CD14-positive monocyte (primary cell): ENCODE measurements around the gene BCKDHB. TPM values are rescaled to one million over a fixed set of nuclear protein-coding genes. Genes with fewer than 3 reads are reported as not detected.

Experiments used
- DNase-seq, 3 donors: peaks; one replicate each; pipeline ENCODE4 v3.0.0-alpha.2; 2011 to 2022
- H2AFZ ChIP-seq: 2 replicates; pipeline ENCODE4 v1.6.0; 2012; ENCODE audit warnings: mild to moderate bottlenecking, low read depth, low read length, inconsistent platforms; ENCODE audit not compliant: insufficient read depth, poor library complexity, severe bottlenecking
- H3K27ac ChIP-seq, 2 donors: 1 replicate in 1 of 2; 2 replicates in 1 of 2; pipeline ENCODE4 v1.5.1; 2012 to 2013; ENCODE audit warnings: low read length in 2 of 2, control low read depth in 1 of 2, inconsistent platforms in 1 of 2, low read depth in 1 of 2, mild to moderate bottlenecking in 1 of 2
- H3K27me3 ChIP-seq, 2 donors: one replicate each; pipeline versions ENCODE4 v1.6.0 to v1.6.1; 2011 to 2013; ENCODE audit warnings: low read length in 2 of 2; ENCODE audit not compliant: control insufficient read depth in 2 of 2, insufficient read depth in 2 of 2
- H3K36me3 ChIP-seq, 2 donors: replicated peaks in 1 of 2; 1 replicate in 1 of 2; 2 replicates in 1 of 2; pipeline versions ENCODE4 v1.5.1 to v1.6.1; 2012 to 2013; ENCODE audit warnings: low read length in 2 of 2, control low read depth in 1 of 2, inconsistent platforms in 1 of 2, mild to moderate bottlenecking in 1 of 2; ENCODE audit not compliant: insufficient read depth in 2 of 2, control insufficient read depth in 1 of 2
- H3K4me1 ChIP-seq, 2 donors: 1 replicate in 1 of 2; 2 replicates in 1 of 2; pipeline versions ENCODE4 v1.5.1 to v1.6.1; 2012 to 2013; ENCODE audit warnings: low read length in 2 of 2, control low read depth in 1 of 2, inconsistent platforms in 1 of 2, mild to moderate bottlenecking in 1 of 2, moderate library complexity in 1 of 2; ENCODE audit not compliant: insufficient read depth in 2 of 2, control insufficient read depth in 1 of 2
- H3K4me2 ChIP-seq: replicated peaks from 2 replicates; pipeline ENCODE3; 2012; ENCODE audit warnings: low read length, moderate library complexity, mild to moderate bottlenecking; ENCODE audit not compliant: poor library complexity, severe bottlenecking; ENCODE audit errors: extremely low read depth
- H3K4me3 ChIP-seq, 3 experiments: fragments of 200-600 bp in 1 of 3; sonication (generic) in 1 of 3; replicated peaks in 1 of 3; 1 replicate in 2 of 3; 2 replicates in 1 of 3; pipeline ENCODE4 v1.5.1; 2011 to 2013; ENCODE audit warnings: low read length in 3 of 3, mild to moderate bottlenecking in 3 of 3, control low read depth in 2 of 3, low read depth in 2 of 3, inconsistent platforms in 1 of 3, moderate library complexity in 1 of 3
- H3K79me2 ChIP-seq: 2 replicates; pipeline ENCODE4 v1.6.0; 2012; ENCODE audit warnings: mild to moderate bottlenecking, control low read depth, inconsistent platforms, low read length, moderate library complexity; ENCODE audit not compliant: insufficient read depth
- H3K9ac ChIP-seq: 2 replicates; pipeline ENCODE4 v1.6.0; 2017; ENCODE audit warnings: low read length, mild to moderate bottlenecking; ENCODE audit not compliant: insufficient read depth, poor library complexity, severe bottlenecking
- H3K9me3 ChIP-seq, 2 donors: replicated peaks in 1 of 2; 1 replicate in 1 of 2; 2 replicates in 1 of 2; pipeline versions ENCODE4 v1.5.1 to v1.6.1; 2012 to 2013; ENCODE audit warnings: low read length in 2 of 2, control low read depth in 1 of 2; ENCODE audit not compliant: control insufficient read depth in 1 of 2, insufficient read depth in 1 of 2
- H4K20me1 ChIP-seq: 2 replicates; pipeline ENCODE4 v1.6.0; 2012; ENCODE audit warnings: mild to moderate bottlenecking, low read length, control low read depth, moderate library complexity; ENCODE audit not compliant: insufficient read depth
- H3K27ac Mint-ChIP-seq, 7 donors: one replicate each; pipeline ENCODE4 v1.8.0; 2020; ENCODE audit warnings: mild to moderate bottlenecking in 7 of 7, mixed read lengths in 7 of 7, moderate library complexity in 6 of 7, inconsistent platforms in 2 of 7
- H3K27me3 Mint-ChIP-seq, 3 donors: one replicate each; pipeline ENCODE4 v1.8.0; 2021 to 2022; ENCODE audit warnings: low read depth in 3 of 3, mild to moderate bottlenecking in 3 of 3, mixed read lengths in 3 of 3, moderate library complexity in 3 of 3, inconsistent platforms in 1 of 3
- H3K36me3 Mint-ChIP-seq, 2 donors: one replicate each; pipeline ENCODE4 v1.8.0; 2020; ENCODE audit warnings: mixed read lengths in 2 of 2, inconsistent platforms in 1 of 2, mild to moderate bottlenecking in 1 of 2
- H3K4me1 Mint-ChIP-seq: one replicate; pipeline ENCODE4 v1.8.0; 2020; ENCODE audit warnings: mild to moderate bottlenecking, mixed read lengths
- H3K4me3 Mint-ChIP-seq, 2 donors: one replicate each; pipeline ENCODE4 v1.8.0; 2020; ENCODE audit warnings: mild to moderate bottlenecking in 2 of 2, mixed read lengths in 2 of 2, moderate library complexity in 1 of 2
- H3K9me3 Mint-ChIP-seq, 7 donors: one replicate each; pipeline ENCODE4 v1.8.0; 2020 to 2022; ENCODE audit warnings: mixed read lengths in 7 of 7, mild to moderate bottlenecking in 6 of 7, moderate library complexity in 6 of 7, inconsistent platforms in 2 of 7
- WGBS: methylation state at CpG from one replicate; pipeline ENCODE4 v1.1.5; 2013; ENCODE audit warnings: missing lambda C conversion rate; ENCODE audit not compliant: insufficient coverage; 5-methylcytosine and 5-hydroxymethylcytosine counted together
- intact Hi-C, 2 donors: fragments of 100-400 bp; cut with micrococcal nuclease; formaldehyde crosslinking; loops; one replicate each; pipeline versions ENCODE4 v1.15.0 to v1.15.1; 2023
- polyA plus RNA-seq, 3 donors: library from polyadenylated mRNA; depleted of rRNA in 1 of 3; unstranded in 2 of 3; stranded (reverse) in 1 of 3; fragments of 300-500 nt in 2 of 3; fragments of >200 nt in 1 of 3; fragmentation: Illumina TruSeq in 2 of 3; gene quantifications; 1 replicate in 2 of 3; 2 replicates in 1 of 3; pipeline ENCODE4 v1.2.3, GENCODE V29; 2012 to 2021
- TF ChIP-seq, protein P1 (sequence below): fragments of 200-600 bp; IDR thresholded peaks from one replicate; pipeline ENCODE4 v1.8.0; 2022; ENCODE audit warnings: antibody characterized with exemption, mild to moderate bottlenecking

BCKDHB gene
- polyA plus RNA-seq, 3 donors: 1.8 to 4.6 (median 4.0) TPM

DNA sequence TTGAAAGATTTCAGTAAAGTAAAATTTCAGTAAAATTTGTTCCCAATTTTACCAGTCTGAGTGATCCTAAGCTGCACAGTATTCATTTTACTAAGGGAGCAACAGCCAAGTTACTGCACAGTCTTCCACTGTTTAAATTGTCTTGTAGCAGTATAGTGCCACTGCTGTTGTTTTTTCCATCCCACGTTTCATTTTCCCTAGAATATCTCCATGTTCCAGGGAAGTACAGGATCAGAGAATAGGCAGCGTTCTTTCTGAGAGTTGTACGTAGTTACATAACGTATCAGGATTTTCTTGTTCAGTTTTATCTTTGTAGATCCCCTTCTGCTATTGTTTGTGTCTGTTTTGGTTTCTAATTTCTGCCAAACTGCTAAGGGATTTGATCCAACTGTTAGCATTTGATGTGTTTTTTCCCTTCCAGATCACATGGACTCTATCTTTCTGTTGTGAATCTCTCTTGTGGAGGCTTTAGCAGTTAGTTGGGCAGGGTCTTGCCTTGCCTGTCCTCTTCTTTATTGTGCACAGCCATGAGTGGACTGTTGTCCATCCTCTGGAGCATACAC, 38.4 kb downstream of the BCKDHB start:
- TF ChIP-seq, protein P1, sequence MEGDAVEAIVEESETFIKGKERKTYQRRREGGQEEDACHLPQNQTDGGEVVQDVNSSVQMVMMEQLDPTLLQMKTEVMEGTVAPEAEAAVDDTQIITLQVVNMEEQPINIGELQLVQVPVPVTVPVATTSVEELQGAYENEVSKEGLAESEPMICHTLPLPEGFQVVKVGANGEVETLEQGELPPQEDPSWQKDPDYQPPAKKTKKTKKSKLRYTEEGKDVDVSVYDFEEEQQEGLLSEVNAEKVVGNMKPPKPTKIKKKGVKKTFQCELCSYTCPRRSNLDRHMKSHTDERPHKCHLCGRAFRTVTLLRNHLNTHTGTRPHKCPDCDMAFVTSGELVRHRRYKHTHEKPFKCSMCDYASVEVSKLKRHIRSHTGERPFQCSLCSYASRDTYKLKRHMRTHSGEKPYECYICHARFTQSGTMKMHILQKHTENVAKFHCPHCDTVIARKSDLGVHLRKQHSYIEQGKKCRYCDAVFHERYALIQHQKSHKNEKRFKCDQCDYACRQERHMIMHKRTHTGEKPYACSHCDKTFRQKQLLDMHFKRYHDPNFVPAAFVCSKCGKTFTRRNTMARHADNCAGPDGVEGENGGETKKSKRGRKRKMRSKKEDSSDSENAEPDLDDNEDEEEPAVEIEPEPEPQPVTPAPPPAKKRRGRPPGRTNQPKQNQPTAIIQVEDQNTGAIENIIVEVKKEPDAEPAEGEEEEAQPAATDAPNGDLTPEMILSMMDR: no peak
- H3K4me3 ChIP-seq: no peak overlapping the region
- intact Hi-C loops: no loop called here
- H3K27ac ChIP-seq: no peak overlapping the region
- no peaks in the 10 kb centered on the region for H4K20me1 ChIP-seq
- peaks cover 0 to 2% (median 0%) of the 10 kb centered on the region in 7 donors for H3K9me3 Mint-ChIP-seq
- H3K27ac Mint-ChIP-seq: no peak overlapping the region
- H3K36me3 Mint-ChIP-seq: peaks cover 5 to 10% of the 10 kb centered on the region in 2 donors
- no peak overlapping the region for H3K9ac ChIP-seq
- H3K79me2 ChIP-seq: no peaks in the 10 kb centered on the region
- peaks cover 7% of the 10 kb centered on the region for H3K4me1 Mint-ChIP-seq
- H3K27me3 Mint-ChIP-seq: no peaks in the 10 kb centered on the region
- H2AFZ ChIP-seq: no peak overlapping the region
- DNase-seq: no peak
- H3K4me3 Mint-ChIP-seq: no peak overlapping the region
- H3K36me3 ChIP-seq: no peaks in the 10 kb centered on the region
- H3K27me3 ChIP-seq: no peaks in the 10 kb centered on the region
- WGBS: 93% methylated on average over 3 of the region's 4 CpGs
- H3K4me2 ChIP-seq: no peak overlapping the region
- no peaks in the 10 kb centered on the region for H3K4me1 ChIP-seq
- H3K9me3 ChIP-seq: no peaks in the 10 kb centered on the region

DNA sequence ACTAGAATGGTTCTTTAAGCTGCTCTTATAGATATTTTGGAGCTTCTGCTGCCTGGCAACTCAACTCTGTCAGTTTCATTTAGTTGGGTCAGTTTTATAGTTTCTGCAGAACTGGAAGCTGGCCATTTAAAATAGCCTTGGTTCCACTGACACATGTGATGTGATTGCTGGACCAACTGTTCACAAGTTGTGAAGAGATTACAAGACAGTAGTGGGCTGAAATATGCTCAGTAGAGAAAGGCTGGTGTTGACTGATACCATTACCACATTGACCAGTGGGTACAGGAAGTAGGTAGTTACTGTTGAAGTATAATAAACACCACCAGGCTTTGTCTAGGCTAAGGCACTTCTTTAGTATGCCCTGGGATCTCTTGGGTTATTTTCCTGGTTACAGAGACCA, 39.0 kb downstream of the BCKDHB start:
- Histone ChIP-seq H3K27ac (no peak overlapping the region), H3K27me3 (no peaks in the 10 kb centered on the region), H3K4me1 (no peaks in the 10 kb centered on the region), H3K79me2 (no peaks in the 10 kb centered on the region), H3K9me3 (no peaks in the 10 kb centered on the region), H3K9ac (no peak overlapping the region), H3K4me2 (no peak overlapping the region), H2AFZ (no peak overlapping the region), H3K36me3 (no peaks in the 10 kb centered on the region), H3K4me3 (no peak overlapping the region), H4K20me1 (no peaks in the 10 kb centered on the region)
- Mint-ChIP-seq H3K36me3 (peaks cover 5 to 10% of the 10 kb centered on the region in 2 donors), H3K27ac (no peak overlapping the region), H3K27me3 (no peaks in the 10 kb centered on the region), H3K4me1 (peaks cover 7% of the 10 kb centered on the region), H3K9me3 (peaks cover 0 to 2% (median 0%) of the 10 kb centered on the region in 7 donors), H3K4me3 (no peak overlapping the region)
- no peak for DNase-seq
- TF ChIP-seq, protein P1: no peak
- intact Hi-C loops: no loop called here
